NB4 (cell line): ENCODE results near the gene IL16.

Experiments
- MYC ChIP-seq: IDR thresholded peaks from 2 replicates; pipeline ENCODE4 v1.6.1; 2011; ENCODE audit warnings: low read depth, low read length
- TF ChIP-seq, protein P1 (sequence below): IDR thresholded peaks from one replicate; pipeline ENCODE4 v1.5.1; 2012; ENCODE audit warnings: low read depth, low read length
- TF ChIP-seq, protein P2 (sequence below): IDR thresholded peaks from 2 replicates; pipeline ENCODE4 v1.6.1; 2011; ENCODE audit warnings: low read depth, low read length

DNA sequence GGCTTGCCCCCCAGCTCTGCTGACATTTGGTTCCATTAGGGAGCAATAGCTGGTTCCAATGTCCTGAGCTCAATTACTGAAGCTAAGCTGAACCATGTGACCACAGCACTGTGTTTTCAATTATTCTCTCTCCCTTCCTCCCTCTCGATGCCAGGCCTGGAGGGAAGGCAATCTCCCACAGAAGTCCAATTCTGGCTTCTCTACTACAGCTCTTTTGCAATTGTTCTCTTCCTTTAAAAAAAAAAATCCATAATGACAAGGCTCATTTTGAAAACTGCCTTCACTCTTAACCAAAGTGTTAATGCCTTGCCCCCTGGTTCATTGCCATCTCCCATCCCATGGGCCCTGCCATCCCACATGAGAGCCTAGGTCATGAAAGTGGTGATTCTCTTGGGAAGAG is 24.8 kb downstream of the IL16 start:
- TF ChIP-seq, protein P1, sequence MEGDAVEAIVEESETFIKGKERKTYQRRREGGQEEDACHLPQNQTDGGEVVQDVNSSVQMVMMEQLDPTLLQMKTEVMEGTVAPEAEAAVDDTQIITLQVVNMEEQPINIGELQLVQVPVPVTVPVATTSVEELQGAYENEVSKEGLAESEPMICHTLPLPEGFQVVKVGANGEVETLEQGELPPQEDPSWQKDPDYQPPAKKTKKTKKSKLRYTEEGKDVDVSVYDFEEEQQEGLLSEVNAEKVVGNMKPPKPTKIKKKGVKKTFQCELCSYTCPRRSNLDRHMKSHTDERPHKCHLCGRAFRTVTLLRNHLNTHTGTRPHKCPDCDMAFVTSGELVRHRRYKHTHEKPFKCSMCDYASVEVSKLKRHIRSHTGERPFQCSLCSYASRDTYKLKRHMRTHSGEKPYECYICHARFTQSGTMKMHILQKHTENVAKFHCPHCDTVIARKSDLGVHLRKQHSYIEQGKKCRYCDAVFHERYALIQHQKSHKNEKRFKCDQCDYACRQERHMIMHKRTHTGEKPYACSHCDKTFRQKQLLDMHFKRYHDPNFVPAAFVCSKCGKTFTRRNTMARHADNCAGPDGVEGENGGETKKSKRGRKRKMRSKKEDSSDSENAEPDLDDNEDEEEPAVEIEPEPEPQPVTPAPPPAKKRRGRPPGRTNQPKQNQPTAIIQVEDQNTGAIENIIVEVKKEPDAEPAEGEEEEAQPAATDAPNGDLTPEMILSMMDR, result no peak
- TF ChIP-seq, protein P2, sequence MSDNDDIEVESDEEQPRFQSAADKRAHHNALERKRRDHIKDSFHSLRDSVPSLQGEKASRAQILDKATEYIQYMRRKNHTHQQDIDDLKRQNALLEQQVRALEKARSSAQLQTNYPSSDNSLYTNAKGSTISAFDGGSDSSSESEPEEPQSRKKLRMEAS, result no peak
- TF ChIP-seq MYC, result no peak
